ENCODE measurements around the gene ZNF362. TPM values are rescaled to one million over a fixed set of nuclear protein-coding genes. Genes with fewer than 3 reads are reported as not detected.

ZNF362 gene
- total and polyA plus RNA-seq, 10 of the 15 experiments (the other 5 are each of a cell fraction or from before 2014, with no cell fraction given): 0.74 to 22.8 (median 7.4) TPM

DNA sequence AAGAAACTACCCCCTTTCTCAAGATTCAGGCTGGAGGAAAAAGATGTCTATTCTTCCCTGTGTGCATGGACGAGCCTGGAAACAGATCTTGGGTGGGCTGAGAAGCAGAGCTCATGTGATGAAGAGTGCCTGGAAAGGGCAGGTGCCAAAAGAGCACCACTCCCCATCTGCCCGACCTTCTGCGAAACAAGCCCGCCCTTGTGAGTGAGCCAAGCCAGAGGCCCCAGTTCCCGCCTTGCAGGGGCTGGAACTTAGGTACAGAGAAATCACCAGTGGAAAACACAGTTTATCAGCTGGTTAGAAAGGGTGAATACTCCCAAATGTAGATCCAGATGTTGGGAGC, 91.3 kb downstream of the ZNF362 start:
- BruUV-seq (replicated peaks): no TSS peak
- DNase-seq (ENCODE audit: low read depth, low spot score): no peak
- RAD21 ChIA-PET (ENCODE audit: unreplicated experiment): no interaction called here
- H3K79me2 ChIP-seq (ENCODE audit: control insufficient read depth, insufficient read depth, low read length): peaks cover 72% of the 10 kb centered on the region
- peaks cover 20% of the 10 kb centered on the region for H3K4me1 ChIP-seq (ENCODE audit: control insufficient read depth, insufficient read depth, low read length)
- SMC1A ChIA-PET (ENCODE audit: uncharacterized antibody, unreplicated experiment): interaction anchor here (1.4 to 2.3 kb wide), 4 partner anchors 36 to 123 kb away, joined by 3 to 6 read pairs (median 5); no protein-coding TSS in a partner anchor
- H2AFZ ChIP-seq (ENCODE audit: control insufficient read depth, low read depth, low read length): no peak overlapping the region
- H3K9ac ChIP-seq (ENCODE audit: control insufficient read depth, insufficient read depth, low read length): peak overlapping the region; percentile 82
- intact Hi-C loops (cut with micrococcal nuclease; ENCODE audit: unreplicated experiment) (loop anchor here (2.0 to 10.0 kb wide), 2 partner anchors 113 to 223 kb away; no protein-coding TSS in a partner anchor), in situ Hi-C loops (cut with MboI) (no loop called here)
- H3K36me3 ChIP-seq (ENCODE audit: control insufficient read depth in 2 of 2, insufficient read depth in 2 of 2, low read length in 1 of 2): peaks cover 0 to 4% of the 10 kb centered on the region in 2 experiments; a peak in 2 of 4 replicates
- peak overlapping the region; percentile 7 for H3K27ac ChIP-seq (ENCODE audit: control insufficient read depth, insufficient read depth)
- POLR2A ChIA-PET: interaction anchor here (0.5 to 1.4 kb wide), 6 partner anchors 17 to 1822 kb away, joined by 3 to 10 read pairs (median 4); no protein-coding TSS in a partner anchor
- H3K9me3 ChIP-seq (replicated peaks; ENCODE audit: control insufficient read depth, insufficient read depth, low read length): no peaks in the 10 kb centered on the region
- TF ChIP-seq, protein P1, sequence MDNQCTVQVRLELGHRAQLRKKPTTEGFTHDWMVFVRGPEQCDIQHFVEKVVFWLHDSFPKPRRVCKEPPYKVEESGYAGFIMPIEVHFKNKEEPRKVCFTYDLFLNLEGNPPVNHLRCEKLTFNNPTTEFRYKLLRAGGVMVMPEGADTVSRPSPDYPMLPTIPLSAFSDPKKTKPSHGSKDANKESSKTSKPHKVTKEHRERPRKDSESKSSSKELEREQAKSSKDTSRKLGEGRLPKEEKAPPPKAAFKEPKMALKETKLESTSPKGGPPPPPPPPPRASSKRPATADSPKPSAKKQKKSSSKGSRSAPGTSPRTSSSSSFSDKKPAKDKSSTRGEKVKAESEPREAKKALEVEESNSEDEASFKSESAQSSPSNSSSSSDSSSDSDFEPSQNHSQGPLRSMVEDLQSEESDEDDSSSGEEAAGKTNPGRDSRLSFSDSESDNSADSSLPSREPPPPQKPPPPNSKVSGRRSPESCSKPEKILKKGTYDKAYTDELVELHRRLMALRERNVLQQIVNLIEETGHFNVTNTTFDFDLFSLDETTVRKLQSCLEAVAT (IDR thresholded peaks at IDR 0.05): peak; percentile 92
- no peak for TF ChIP-seq SMAD1 (IDR thresholded peaks at IDR 0.05; ENCODE audit: low read depth, partially characterized antibody)
- H3K4me2 ChIP-seq (ENCODE audit: control insufficient read depth, insufficient read depth): peak overlapping the region; percentile 90
- no peak for FAIRE-seq
- WGBS (ENCODE audit: insufficient coverage, insufficient replicate concordance, low lambda C conversion rate, missing lambda C conversion rate): 95% methylated on average over 5 of the region's 5 CpGs
- H4K20me1 ChIP-seq (ENCODE audit: control insufficient read depth, insufficient read depth): no peaks in the 10 kb centered on the region; the same call in 1 of the 2 replicates
- peak overlapping the region; percentile 92 for H3K4me3 ChIP-seq
- no peak for ATAC-seq
- CTCF ChIA-PET: interaction anchor here (1.2 kb wide), 1 partner anchor 52 kb away, joined by 8 read pairs; no protein-coding TSS in a partner anchor
- no peaks in the 10 kb centered on the region for H3K27me3 ChIP-seq (replicated peaks in 1 of 2; ENCODE audit: control insufficient read depth in 2 of 2, insufficient read depth in 2 of 2, low read length in 1 of 2)

DNA sequence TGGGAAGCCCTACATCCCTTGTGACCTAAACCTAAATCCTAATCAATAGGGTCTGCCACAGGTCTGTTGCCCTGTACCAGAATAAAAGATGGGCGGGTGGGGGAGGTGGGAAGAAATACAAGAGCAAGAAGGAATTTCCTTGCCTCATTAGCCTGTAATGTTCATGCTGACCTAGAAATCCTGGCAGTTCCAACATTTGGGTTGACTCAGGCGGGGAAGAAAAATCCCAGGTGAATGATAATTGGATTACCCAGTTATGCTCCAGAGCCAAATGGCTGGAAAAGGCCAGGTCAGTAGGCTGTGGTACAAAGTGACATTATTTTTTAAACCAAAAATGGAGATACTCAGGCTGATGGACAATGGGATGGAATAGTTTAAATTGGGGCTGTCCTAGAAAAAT, 91.9 kb downstream of the ZNF362 start:
- Histone ChIP-seq H3K27ac (ENCODE audit: control insufficient read depth, insufficient read depth) (peak overlapping the region; percentile 81), H3K4me1 (ENCODE audit: control insufficient read depth, insufficient read depth, low read length) (peaks cover 18% of the 10 kb centered on the region), H3K4me2 (ENCODE audit: control insufficient read depth, insufficient read depth) (peak overlapping the region; percentile 90), H3K9ac (ENCODE audit: control insufficient read depth, insufficient read depth, low read length) (peak overlapping the region; percentile 82), H3K4me3 (peak overlapping the region; percentile 92), H3K79me2 (ENCODE audit: control insufficient read depth, insufficient read depth, low read length) (peaks cover 68% of the 10 kb centered on the region), H4K20me1 (ENCODE audit: control insufficient read depth, insufficient read depth) (no peaks in the 10 kb centered on the region; the same call in 1 of the 2 replicates), H3K27me3 (replicated peaks in 1 of 2; ENCODE audit: control insufficient read depth in 2 of 2, insufficient read depth in 2 of 2, low read length in 1 of 2) (no peaks in the 10 kb centered on the region), H3K36me3 (ENCODE audit: control insufficient read depth in 2 of 2, insufficient read depth in 2 of 2, low read length in 1 of 2) (peaks cover 0 to 4% of the 10 kb centered on the region in 2 experiments; a peak in 1 of 4 replicates), H2AFZ (ENCODE audit: control insufficient read depth, low read depth, low read length) (no peak overlapping the region), H3K9me3 (replicated peaks; ENCODE audit: control insufficient read depth, insufficient read depth, low read length) (no peaks in the 10 kb centered on the region)
- ATAC-seq (no peak), DNase-seq (ENCODE audit: low read depth, low spot score) (no peak), FAIRE-seq (no peak)
- SMC1A ChIA-PET (ENCODE audit: uncharacterized antibody, unreplicated experiment): interaction anchor here (0.7 to 2.3 kb wide), 5 partner anchors 36 to 222 kb away, joined by 3 to 6 read pairs (median 5); no protein-coding TSS in a partner anchor
- CTCF ChIA-PET: interaction anchor here (0.6 to 1.1 kb wide), 2 partner anchors 124 to 452 kb away, joined by 4 to 5 read pairs; partner anchors contain the start of gene ZSCAN20
- POLR2A ChIA-PET: interaction anchor here (0.5 to 1.4 kb wide), 4 partner anchors 16 to 1333 kb away, joined by 3 to 4 read pairs (median 4); no protein-coding TSS in a partner anchor
- intact Hi-C loops (cut with micrococcal nuclease; ENCODE audit: unreplicated experiment): loop anchor here (10.0 kb wide), 1 partner anchor 223 kb away; no protein-coding TSS in a partner anchor
- no TSS peak for BruUV-seq (replicated peaks)
- WGBS (ENCODE audit: insufficient coverage, insufficient replicate concordance, low lambda C conversion rate, missing lambda C conversion rate): 92% methylated on average over 2 of the region's 2 CpGs
- RAD21 ChIA-PET (ENCODE audit: unreplicated experiment): no interaction called here
- in situ Hi-C loops (cut with MboI): no loop called here
- no peak for TF ChIP-seq FOXM1 (IDR thresholded peaks at IDR 0.05; ENCODE audit: low read depth, low read length)
- TF ChIP-seq, protein P2, sequence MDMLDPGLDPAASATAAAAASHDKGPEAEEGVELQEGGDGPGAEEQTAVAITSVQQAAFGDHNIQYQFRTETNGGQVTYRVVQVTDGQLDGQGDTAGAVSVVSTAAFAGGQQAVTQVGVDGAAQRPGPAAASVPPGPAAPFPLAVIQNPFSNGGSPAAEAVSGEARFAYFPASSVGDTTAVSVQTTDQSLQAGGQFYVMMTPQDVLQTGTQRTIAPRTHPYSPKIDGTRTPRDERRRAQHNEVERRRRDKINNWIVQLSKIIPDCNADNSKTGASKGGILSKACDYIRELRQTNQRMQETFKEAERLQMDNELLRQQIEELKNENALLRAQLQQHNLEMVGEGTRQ (IDR thresholded peaks at IDR 0.05; ENCODE audit: borderline replicate concordance, low read depth, low read length): no peak
- no peak for TF ChIP-seq TBL1XR1 (IDR thresholded peaks at IDR 0.05; ENCODE audit: low read depth, low read length)
- TF ChIP-seq, protein P3, sequence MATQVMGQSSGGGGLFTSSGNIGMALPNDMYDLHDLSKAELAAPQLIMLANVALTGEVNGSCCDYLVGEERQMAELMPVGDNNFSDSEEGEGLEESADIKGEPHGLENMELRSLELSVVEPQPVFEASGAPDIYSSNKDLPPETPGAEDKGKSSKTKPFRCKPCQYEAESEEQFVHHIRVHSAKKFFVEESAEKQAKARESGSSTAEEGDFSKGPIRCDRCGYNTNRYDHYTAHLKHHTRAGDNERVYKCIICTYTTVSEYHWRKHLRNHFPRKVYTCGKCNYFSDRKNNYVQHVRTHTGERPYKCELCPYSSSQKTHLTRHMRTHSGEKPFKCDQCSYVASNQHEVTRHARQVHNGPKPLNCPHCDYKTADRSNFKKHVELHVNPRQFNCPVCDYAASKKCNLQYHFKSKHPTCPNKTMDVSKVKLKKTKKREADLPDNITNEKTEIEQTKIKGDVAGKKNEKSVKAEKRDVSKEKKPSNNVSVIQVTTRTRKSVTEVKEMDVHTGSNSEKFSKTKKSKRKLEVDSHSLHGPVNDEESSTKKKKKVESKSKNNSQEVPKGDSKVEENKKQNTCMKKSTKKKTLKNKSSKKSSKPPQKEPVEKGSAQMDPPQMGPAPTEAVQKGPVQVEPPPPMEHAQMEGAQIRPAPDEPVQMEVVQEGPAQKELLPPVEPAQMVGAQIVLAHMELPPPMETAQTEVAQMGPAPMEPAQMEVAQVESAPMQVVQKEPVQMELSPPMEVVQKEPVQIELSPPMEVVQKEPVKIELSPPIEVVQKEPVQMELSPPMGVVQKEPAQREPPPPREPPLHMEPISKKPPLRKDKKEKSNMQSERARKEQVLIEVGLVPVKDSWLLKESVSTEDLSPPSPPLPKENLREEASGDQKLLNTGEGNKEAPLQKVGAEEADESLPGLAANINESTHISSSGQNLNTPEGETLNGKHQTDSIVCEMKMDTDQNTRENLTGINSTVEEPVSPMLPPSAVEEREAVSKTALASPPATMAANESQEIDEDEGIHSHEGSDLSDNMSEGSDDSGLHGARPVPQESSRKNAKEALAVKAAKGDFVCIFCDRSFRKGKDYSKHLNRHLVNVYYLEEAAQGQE (IDR thresholded peaks at IDR 0.05; ENCODE audit: low read depth, low read length): no peak
- no peak for TF ChIP-seq SPI1 (IDR thresholded peaks at IDR 0.05; ENCODE audit: borderline replicate concordance, insufficient read depth, low read depth, low read length)
- no peak for TF ChIP-seq HCFC1 (IDR thresholded peaks at IDR 0.05; ENCODE audit: low read length)
- TF ChIP-seq, protein P4, sequence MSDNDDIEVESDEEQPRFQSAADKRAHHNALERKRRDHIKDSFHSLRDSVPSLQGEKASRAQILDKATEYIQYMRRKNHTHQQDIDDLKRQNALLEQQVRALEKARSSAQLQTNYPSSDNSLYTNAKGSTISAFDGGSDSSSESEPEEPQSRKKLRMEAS (IDR thresholded peaks at IDR 0.05; ENCODE audit: low read depth, low read length): no peak
- TF ChIP-seq PAX8 (IDR thresholded peaks at IDR 0.05): no peak

All from GM12878 (cell line).